ENCODE results near the gene ASB18. TPM values are rescaled to one million over a fixed set of nuclear protein-coding genes. Genes with fewer than 3 reads are reported as not detected.

Gene ASB18
- total RNA-seq, 1 experiment from 2014 or later, result not detected

- H3K9ac ChIP-seq (ENCODE audit: low read length), result no peak overlapping the region
- no peaks in the 10 kb centered on the region for H3K27me3 ChIP-seq (ENCODE audit: insufficient read depth, low read length)
- intact Hi-C loops (cut with micrococcal nuclease), result no loop called here
- H3K9me2 ChIP-seq (ENCODE audit: insufficient read depth), result no peaks in the 10 kb centered on the region
- H3K79me2 ChIP-seq (ENCODE audit: insufficient read depth, low read length), result no peaks in the 10 kb centered on the region
- BruUV-seq (replicated peaks), result no TSS peak
- H2AFZ ChIP-seq (ENCODE audit: low read depth, low read length, poor library complexity, severe bottlenecking), result no peak overlapping the region
- POLR2A ChIA-PET, result no interaction called here
- no peaks in the 10 kb centered on the region for H3K9me3 ChIP-seq (ENCODE audit: control insufficient read depth in 1 of 2, insufficient read depth in 1 of 2, low read depth in 1 of 2, low read length in 2 of 2)
- H3K4me2 ChIP-seq (ENCODE audit: low read length), result no peak overlapping the region
- DNase-seq (ENCODE audit: low read depth, low spot score) (no peak), ATAC-seq (no peak)
- CTCF ChIA-PET, result no interaction called here
- H3K4me1 ChIP-seq (ENCODE audit: control insufficient read depth in 1 of 2, insufficient read depth in 2 of 2, low read length in 2 of 2), result no peaks in the 10 kb centered on the region
- no peaks in the 10 kb centered on the region for H3K36me3 ChIP-seq (ENCODE audit: control insufficient read depth in 1 of 2, insufficient read depth in 2 of 2, low read length in 2 of 2)
- no peaks in the 10 kb centered on the region for H4K20me1 ChIP-seq (ENCODE audit: insufficient read depth)
- TF ChIP-seq ATF3 (IDR thresholded peaks at IDR 0.05) (no peak), ZFX (IDR thresholded peaks at IDR 0.05) (no peak), REST (IDR thresholded peaks at IDR 0.05; ENCODE audit: low read depth) (no peak), SIN3A (IDR thresholded peaks at IDR 0.05; ENCODE audit: low read depth) (no peak), YY1 (IDR thresholded peaks at IDR 0.05; ENCODE audit: extremely low read depth, insufficient replicate concordance, low read depth, low read length) (no peak), CEBPB (IDR thresholded peaks at IDR 0.05; ENCODE audit: low read depth) (no peak), ELF1 (IDR thresholded peaks at IDR 0.05; ENCODE audit: borderline replicate concordance, low read depth) (no peak), POLR2AphosphoS5 (IDR thresholded peaks at IDR 0.05; ENCODE audit: low read depth, low read length) (no peak), FOSL1 (IDR thresholded peaks at IDR 0.05; ENCODE audit: low read depth) (no peak), SP1 (IDR thresholded peaks at IDR 0.05; ENCODE audit: low read depth) (no peak), EZH2phosphoT487 (IDR thresholded peaks at IDR 0.05; ENCODE audit: borderline replicate concordance) (no peak), TCF7L2 (IDR thresholded peaks at IDR 0.05; ENCODE audit: borderline replicate concordance, extremely low read depth, insufficient read depth, insufficient read length) (no peak), POLR2A (IDR thresholded peaks at IDR 0.05; ENCODE audit: borderline replicate concordance, extremely low read depth, insufficient read depth, insufficient read length) (no peak)
- H3K4me3 ChIP-seq (replicated peaks in 1 of 2; ENCODE audit: low read depth in 1 of 2, low read length in 2 of 2), result no peak overlapping the region
- H3K27ac ChIP-seq (ENCODE audit: low read depth, low read length), result no peak overlapping the region
- RAD21 ChIA-PET (ENCODE audit: low non-redundant PET in 1 of 2, low total read pairs in 2 of 2, uncharacterized antibody in 2 of 2, unreplicated experiment in 2 of 2), result no interaction called here
Measured at GRCh38 chr2:236293241-236293810, 29.1 kb upstream of the ASB18 start.
